ENCODE results near the gene SPATS1.
"Not testable (repeated sequence)": the region's sequence is repeated elsewhere in the genome, so short reads cannot be mapped to it uniquely, and the experiment has no call there.

The SPATS1 gene

GRCh38 chr6:44341095-44341890 lies 1.2 kb upstream of the SPATS1 start:
- no peak for FAIRE-seq
- no peak for DNase-seq (ENCODE audit: low spot score)

GRCh38 chr6:44342052-44342451 lies 398 bp upstream of the SPATS1 start:
- no peak for FAIRE-seq
- no peak for DNase-seq (ENCODE audit: low spot score)

- DNase-seq (ENCODE audit: low spot score); FAIRE-seq: not testable (repeated sequence)
Measured at GRCh38 chr6:44346818-44347217, 4.4 kb downstream of the SPATS1 start.

- DNase-seq (ENCODE audit: low spot score) (no peak), FAIRE-seq (no peak)
Measured at GRCh38 chr6:44349904-44350649, 7.6 kb downstream of the SPATS1 start.

GRCh38 chr6:44350650-44350994 lies 8.2 kb downstream of the SPATS1 start:
- not testable (repeated sequence) for FAIRE-seq

GRCh38 chr6:44352259-44352658 lies 9.8 kb downstream of the SPATS1 start:
- FAIRE-seq (no peak), DNase-seq (ENCODE audit: low spot score) (no peak)

More at GRCh38 chr6:44350650-44350994, 8.2 kb downstream of the SPATS1 start:
- DNase-seq (ENCODE audit: low spot score), result not testable (repeated sequence)

- DNase-seq (ENCODE audit: low spot score) (no peak), FAIRE-seq (no peak)
Measured at GRCh38 chr6:44353336-44353735, 10.9 kb downstream of the SPATS1 start.

- no peak for FAIRE-seq
- DNase-seq (ENCODE audit: low spot score), result no peak
Measured at GRCh38 chr6:44355640-44356039, 13.2 kb downstream of the SPATS1 start.

- DNase-seq (ENCODE audit: low spot score) (no peak), FAIRE-seq (no peak)
Measured at GRCh38 chr6:44356487-44356886, 14.0 kb downstream of the SPATS1 start.

- DNase-seq (ENCODE audit: low spot score) (no peak), FAIRE-seq (no peak)
Measured at GRCh38 chr6:44359973-44360372, 17.5 kb downstream of the SPATS1 start.

- no peak for DNase-seq (ENCODE audit: low spot score)
- no peak for FAIRE-seq
Measured at GRCh38 chr6:44361947-44362346, 19.5 kb downstream of the SPATS1 start.

- FAIRE-seq, result no peak
- no peak for DNase-seq (ENCODE audit: low spot score)
Measured at GRCh38 chr6:44363377-44363926, 21.0 kb downstream of the SPATS1 start.

GRCh38 chr6:44366781-44367180 lies 24.3 kb downstream of the SPATS1 start:
- DNase-seq (ENCODE audit: low spot score) (no peak), FAIRE-seq (no peak)

- DNase-seq (ENCODE audit: low spot score) (no peak), FAIRE-seq (no peak)
Measured at GRCh38 chr6:44367681-44368080, 25.2 kb downstream of the SPATS1 start.

- DNase-seq (ENCODE audit: low spot score) (no peak), FAIRE-seq (no peak)
Measured at GRCh38 chr6:44373051-44373450, 30.6 kb downstream of the SPATS1 start.

- DNase-seq (ENCODE audit: low spot score), result no peak
- FAIRE-seq, result no peak
Measured at GRCh38 chr6:44373787-44374186, 31.3 kb downstream of the SPATS1 start.

GRCh38 chr6:44375071-44375470 lies 32.6 kb downstream of the SPATS1 start:
- DNase-seq (ENCODE audit: low spot score), result no peak
- FAIRE-seq, result no peak

GRCh38 chr6:44377484-44377883 lies 35.0 kb downstream of the SPATS1 start:
- FAIRE-seq (no peak), DNase-seq (ENCODE audit: low spot score) (no peak)

GRCh38 chr6:44377971-44378370 lies 35.5 kb downstream of the SPATS1 start:
- FAIRE-seq (no peak), DNase-seq (ENCODE audit: low spot score) (no peak)

GRCh38 chr6:44381739-44382138 lies 39.3 kb downstream of the SPATS1 start:
- no peak for DNase-seq (ENCODE audit: low spot score)
- FAIRE-seq, result no peak

- no peak for FAIRE-seq
Measured at GRCh38 chr6:44386364-44386928, 44.0 kb downstream of the SPATS1 start.

GRCh38 chr6:44386929-44387345 lies 44.5 kb downstream of the SPATS1 start:
- FAIRE-seq (no peak), DNase-seq (ENCODE audit: low spot score) (no peak)

More at GRCh38 chr6:44386364-44386928, 44.0 kb downstream of the SPATS1 start:
- DNase-seq (ENCODE audit: low spot score), result no peak
